ENCODE data around the gene THOC1.

The THOC1 gene

DNA sequence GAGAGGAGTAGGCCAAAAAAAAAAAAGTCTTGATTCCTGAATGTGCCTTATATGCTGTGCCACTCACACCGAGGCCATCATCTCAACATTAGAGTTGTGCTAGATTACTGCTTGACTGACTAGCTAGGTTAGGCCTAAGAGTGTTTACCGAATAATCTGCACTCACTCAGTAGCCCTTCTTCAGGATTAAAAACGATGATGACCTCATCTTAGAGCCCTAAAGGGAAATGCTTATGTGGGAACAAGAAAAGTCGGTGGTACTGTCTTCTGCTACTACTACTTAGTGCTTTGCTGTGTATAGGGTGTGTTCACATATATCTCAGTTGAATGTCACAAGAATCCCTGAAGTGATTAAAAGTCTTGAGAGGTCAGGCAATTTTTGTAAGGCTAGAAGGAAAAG lies 54.3 kb downstream of the THOC1 start:
- no peak for DNase-seq

DNA sequence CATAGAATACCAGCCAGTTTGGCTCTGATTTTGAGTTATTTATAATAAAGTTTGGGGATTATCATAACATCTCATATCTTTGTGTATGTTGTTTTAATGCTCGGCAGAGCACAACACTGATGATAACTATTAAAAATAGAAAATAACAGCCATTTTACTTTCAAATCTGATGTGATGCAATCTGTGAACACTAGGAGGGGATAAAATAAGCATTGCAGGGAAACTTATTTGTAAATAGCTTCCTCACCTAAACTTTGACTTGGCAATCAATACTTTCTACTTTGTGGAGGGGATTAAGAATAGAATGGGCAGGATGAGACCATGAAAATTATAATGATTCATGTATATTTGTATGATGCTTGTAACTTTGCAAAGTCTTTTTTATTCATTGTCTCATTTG lies 55.1 kb downstream of the THOC1 start:
- no peak for DNase-seq

DNA sequence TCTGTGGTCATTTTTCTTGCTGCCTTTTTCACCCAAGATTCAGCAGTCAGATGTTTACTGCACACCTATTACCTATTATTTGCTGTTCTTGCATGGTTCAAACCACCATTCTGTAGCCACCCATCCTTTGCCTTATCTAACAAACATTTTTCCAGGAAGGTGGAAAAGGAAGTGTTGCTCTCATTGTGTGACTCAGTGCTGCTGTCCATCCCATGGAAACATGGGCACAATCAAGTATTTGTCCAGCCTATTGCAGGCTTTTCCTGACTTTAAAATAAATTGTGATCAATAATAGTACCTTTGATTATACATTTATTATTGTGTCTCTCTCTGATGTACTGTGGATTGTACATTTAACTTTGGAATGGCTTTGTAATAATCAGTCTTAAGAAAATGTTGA lies 56.3 kb downstream of the THOC1 start:
- no peak for DNase-seq

DNA sequence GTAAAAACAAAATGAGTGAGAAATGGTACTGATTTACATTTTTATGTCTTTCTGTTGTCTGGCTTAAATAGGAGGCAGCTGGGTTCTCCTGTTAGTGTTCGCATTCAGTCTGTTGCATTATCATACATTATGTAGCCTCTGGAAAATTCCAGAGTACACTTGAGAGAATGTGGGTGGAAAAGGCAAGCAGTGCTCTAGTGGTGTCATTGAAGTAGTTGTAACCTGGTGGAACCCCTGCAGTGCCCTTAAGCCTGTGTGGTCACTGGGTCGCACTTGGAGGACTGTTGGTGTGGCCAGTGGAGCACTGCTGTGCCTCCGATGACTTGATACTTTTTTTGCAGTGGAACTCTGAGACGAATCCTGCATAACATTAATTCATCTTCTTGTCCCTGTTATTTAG lies 57.1 kb downstream of the THOC1 start:
- no peak for DNase-seq

DNA sequence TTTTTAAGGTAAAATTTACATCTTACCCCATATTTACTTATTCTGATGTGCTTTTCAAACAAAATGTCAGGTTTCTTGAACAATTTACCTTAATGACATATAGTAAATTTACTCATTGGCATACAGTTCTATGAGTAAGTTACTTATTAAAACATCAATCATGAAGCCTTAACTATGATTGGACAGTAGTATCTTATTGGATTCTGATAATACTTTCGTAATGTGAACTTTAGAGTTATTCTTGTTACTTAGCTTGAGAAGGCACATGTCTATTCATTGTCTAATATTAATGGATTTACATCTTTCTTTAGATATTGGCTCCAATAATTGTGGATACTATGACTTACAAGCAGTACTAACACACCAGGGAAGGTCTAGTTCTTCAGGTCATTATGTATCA lies 57.8 kb downstream of the THOC1 start:
- DNase-seq = no peak

DNA sequence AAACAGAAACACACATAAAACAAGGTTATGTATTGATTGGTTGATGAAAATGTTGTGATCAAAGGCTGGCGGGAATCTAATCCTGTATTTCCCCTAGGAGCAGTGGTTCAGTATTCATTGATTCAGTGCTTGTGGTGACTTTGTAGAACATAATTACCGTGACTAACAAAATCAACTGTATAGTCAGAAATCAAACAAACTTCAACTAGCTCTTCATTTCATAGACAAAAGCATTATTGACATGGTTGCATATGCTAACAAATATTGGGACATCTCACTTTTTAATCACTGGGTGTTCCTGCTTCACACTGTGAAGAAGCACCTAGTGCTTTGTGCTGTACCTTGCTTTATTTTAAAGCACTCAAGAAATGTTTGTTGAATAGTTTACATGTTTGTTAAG lies 68.1 kb downstream of the THOC1 start:
- DNase-seq = no peak

DNA sequence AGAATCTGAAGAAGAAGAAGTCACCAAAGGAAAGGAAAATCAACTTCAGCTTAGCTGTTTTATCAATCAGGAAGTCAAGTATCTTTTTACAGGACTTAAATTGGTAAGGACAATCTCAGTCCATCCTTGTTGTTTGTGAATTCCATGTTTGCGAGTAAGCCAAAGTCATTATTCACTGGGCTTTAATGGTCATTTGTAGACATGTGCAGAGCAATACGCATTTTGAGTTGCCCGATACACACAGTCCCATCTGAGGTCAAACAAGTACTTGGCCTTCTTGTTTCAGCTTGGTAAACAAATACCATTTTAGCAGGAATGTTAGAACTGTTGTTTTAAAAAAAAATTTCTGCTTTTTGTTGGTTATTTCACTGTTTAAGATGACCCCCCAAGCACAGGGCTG lies 68.6 kb downstream of the THOC1 start:
- DNase-seq = no peak

DNA sequence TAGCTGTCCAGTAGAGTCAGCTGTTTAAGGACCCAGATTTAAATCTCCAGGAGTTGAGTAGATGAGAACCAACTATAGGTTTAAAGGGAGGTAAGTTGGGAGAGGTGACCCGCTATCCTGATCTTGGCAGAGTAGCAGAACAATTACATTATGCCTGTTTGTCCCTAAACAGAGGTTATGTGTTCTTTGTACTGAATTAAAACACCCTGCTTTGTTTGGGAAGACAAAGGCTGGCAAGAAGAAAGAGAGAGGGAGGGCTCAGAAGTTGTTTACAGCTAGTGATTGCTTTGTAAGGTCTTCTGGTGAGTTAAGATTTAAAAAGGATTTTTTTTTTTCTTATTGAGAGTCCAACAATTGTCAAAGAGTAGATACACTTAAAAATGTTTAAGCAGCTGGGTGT lies 72.2 kb downstream of the THOC1 start:
- no peak for DNase-seq

DNA sequence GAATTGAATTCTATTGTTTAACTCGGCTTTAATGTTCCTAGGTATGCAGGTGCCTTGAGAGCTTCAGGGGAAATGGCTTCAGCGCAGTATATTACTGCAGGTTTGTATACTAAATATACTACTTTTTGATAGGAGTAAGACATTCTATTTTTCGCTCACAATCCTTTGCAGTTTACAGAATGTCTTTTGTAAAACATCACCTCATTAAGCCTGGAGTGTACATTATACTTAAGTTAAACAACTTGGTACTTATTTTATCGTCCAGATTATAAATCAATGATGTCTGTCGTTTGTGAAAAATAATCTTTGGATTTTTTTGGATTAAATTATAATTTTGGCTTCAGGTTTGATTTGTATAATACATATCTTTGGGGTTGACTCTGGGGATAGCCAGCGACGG lies 75.0 kb downstream of the THOC1 start:
- no peak for DNase-seq

DNA sequence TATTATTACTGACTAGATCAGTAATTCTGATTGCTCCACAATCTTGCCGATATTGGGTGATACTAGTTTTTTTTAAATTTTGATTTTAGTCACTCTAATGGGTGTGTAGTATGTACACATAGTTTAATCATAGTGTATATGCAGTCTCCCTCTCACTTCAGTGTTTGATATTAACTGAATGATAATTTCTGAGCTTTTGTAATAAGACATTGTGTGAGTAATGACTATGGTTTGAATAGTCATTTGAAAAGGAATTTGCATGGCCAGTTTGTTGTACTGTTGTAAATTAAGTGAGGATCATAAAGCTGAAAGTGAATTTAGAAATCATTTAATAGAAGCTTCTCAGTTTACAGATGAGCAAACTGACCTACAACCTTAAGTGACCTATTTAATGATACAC lies 76.1 kb downstream of the THOC1 start:
- DNase-seq = no peak

DNA sequence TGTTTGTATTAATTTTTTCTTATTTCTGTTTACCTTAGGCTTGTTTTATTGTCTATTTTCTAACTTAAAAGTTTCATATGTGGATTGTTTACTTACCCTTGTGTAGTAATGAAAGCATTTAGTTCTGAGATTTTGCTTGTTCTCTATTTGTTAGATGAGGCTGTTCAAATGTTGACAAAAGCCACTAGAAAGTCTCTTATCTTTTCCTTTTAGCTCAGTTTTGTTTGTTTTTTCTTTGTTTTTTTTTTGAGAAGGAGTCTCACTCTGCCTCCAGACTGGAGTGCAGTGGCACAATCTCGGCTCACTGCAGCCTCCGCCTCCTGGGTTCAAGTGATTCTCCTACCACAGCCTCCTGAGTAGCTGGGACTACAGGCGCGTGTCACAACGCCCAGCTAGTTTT lies 78.6 kb downstream of the THOC1 start:
- no peak for DNase-seq

DNA sequence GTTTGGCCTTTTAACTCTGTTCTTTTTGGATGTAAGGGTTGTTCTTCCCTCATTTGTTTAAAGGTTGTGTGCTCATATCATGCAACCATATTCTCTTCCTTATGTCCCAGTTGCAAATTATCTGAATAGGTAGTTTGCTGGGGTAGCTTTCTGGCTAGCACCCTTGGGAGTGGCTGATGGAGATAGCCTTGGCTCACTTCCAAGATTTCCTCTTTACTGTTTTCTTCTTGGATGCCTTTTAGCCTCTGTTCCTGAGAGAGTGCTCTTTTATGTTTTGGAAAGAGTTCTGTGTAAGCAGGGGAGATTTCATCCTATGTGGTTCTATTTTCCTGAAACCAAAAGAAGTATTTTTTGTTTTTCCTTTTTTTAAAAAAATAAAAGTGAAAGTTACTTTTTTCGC lies 84.1 kb downstream of the THOC1 start:
- no peak for DNase-seq

DNA sequence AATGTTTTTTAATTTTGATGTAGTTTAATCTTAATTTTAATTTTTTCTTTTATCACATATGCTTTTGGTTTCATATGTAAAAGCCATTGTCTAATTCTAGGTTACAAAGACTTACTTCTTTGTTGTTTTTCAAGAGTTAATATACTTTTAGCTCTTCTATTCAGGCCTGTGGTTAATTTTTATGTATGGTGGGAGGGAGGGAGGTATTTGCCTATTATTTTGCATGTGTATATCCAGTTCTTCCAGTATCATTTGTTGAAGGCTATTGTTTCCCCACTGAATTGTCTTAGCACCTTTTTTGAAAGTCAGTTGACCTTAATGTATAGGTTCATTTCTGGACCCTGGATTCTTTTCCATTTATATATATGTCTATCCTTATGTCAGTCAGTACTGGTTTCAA lies 86.1 kb downstream of the THOC1 start:
- DNase-seq = no peak

DNA sequence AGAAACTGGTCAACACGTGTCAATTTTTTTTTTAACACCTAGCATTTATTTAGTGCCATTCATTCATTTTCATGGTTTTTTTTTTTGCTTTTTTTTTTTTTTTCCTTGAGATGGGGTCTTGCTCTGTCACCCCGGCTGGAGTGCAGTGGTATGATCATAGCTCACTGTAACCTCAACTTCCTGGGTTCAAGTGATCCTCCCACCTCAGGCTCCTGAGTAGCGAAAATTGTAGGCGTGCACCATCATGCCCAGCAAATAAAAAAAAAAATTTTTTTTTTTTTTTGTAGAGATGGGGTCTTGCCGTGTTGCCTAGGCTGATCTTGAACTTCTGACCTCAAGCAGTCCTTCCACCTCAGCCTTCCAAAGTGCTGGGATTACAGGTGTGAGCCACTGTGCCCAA lies 88.3 kb downstream of the THOC1 start:
- no peak for DNase-seq

DNA sequence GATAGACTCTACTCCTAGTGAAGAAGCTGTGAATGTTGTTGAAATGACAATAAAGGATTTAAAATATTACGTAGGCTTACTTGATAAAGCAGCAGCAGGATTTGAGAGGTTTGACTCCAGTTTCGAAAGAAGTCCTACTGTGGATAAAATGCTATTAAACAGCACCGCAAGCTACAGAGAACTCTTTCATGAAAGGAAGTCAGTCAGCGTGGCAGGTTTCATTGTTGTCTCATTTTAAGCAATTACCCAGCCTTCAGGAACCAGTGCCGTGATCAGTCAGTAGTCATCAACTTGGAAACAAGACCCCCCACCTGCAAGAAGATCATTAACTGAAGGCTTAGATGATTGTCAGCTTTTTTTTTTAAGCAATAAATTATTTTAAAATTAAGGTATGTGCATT lies 95.5 kb downstream of the THOC1 start:
- no peak for DNase-seq

Measured in NCI-H524 (cell line).